Panc1 (cell line): ENCODE results near the gene LPA. TPM values are rescaled to one million over a fixed set of nuclear protein-coding genes. Genes with fewer than 3 reads are reported as not detected.

Experiments used
- ATAC-seq: fragments of 200-7000 bp; cut with Tn5 transposase; 2 replicates; pipeline ENCODE4 v1.9.1; 2020; ENCODE audit warnings: mild to moderate bottlenecking, moderate library complexity
- BruUV-seq: library from RNA; stranded (reverse); fragments of 400-500 nt; replicated peaks from 2 replicates; lab custom pipeline; 2021; lab: Mats Ljungman, UMichigan
- CTCF ChIA-PET: fragments of 300-600 bp; sonication (Branson Sonifier 250); formaldehyde crosslinking; loops from one replicate; lab custom pipeline; 2022; ENCODE audit warnings: antibody characterized with exemption; lab: Charles Lee
- POLR2A ChIA-PET: fragments of 300-600 bp; sonication (Branson Sonifier 250); formaldehyde crosslinking; loops from one replicate; lab custom pipeline; 2022; ENCODE audit warnings: antibody characterized with exemption; lab: Charles Lee
- DNase-seq: peaks from one replicate; pipeline ENCODE4 v3.0.0-alpha.2; 2010; ENCODE audit warnings: low read depth, low spot score
- H3K27ac ChIP-seq: 2 replicates; pipeline ENCODE4 v1.5.1; 2011; ENCODE audit warnings: mild to moderate bottlenecking, low read length, inconsistent platforms
- H3K27me3 ChIP-seq: fragments of 200-500 bp; sonication (Bioruptor generic); 2 replicates; pipeline ENCODE4 v1.6.0; 2014; ENCODE audit warnings: low read length, inconsistent platforms; ENCODE audit not compliant: control insufficient read depth, insufficient read depth
- H3K36me3 ChIP-seq: fragments of 200-500 bp; sonication (Bioruptor generic); 2 replicates; pipeline ENCODE4 v1.5.1; 2014; ENCODE audit warnings: inconsistent platforms, mild to moderate bottlenecking, low read length, moderate library complexity; ENCODE audit not compliant: control insufficient read depth, insufficient read depth
- H3K4me1 ChIP-seq: 2 replicates; pipeline ENCODE4 v1.5.1; 2011; ENCODE audit warnings: inconsistent platforms, mild to moderate bottlenecking, low read length, moderate library complexity; ENCODE audit not compliant: control insufficient read depth, insufficient read depth
- H3K4me3 ChIP-seq, 2 experiments: 2 replicates each; pipeline ENCODE4 v1.5.1; 2011 to 2012; ENCODE audit warnings: low read depth in 2 of 2, low read length in 2 of 2, mild to moderate bottlenecking in 2 of 2, inconsistent platforms in 1 of 2, moderate library complexity in 1 of 2
- H3K9me3 ChIP-seq: fragments of 200-500 bp; sonication (Bioruptor generic); 2 replicates; pipeline ENCODE4 v1.5.1; 2014; ENCODE audit warnings: low read depth, mild to moderate bottlenecking, inconsistent platforms, low read length, moderate library complexity; ENCODE audit not compliant: control insufficient read depth, insufficient read depth
- POLR2AphosphoS5 ChIP-seq: IDR thresholded peaks from 2 replicates; pipeline ENCODE4 v1.6.1; 2012; ENCODE audit warnings: mild to moderate bottlenecking, low read depth, low read length, moderate library complexity
- SIN3A ChIP-seq: IDR thresholded peaks from 2 replicates; pipeline ENCODE4 v1.6.1; 2012; ENCODE audit warnings: low read depth, mild to moderate bottlenecking, low read length, moderate library complexity, borderline replicate concordance; ENCODE audit not compliant: insufficient read depth
- TCF7L2 ChIP-seq: IDR thresholded peaks from 2 replicates; pipeline ENCODE4 v1.6.1; 2011; ENCODE audit warnings: mild to moderate bottlenecking, low read depth, low read length, inconsistent platforms
- in situ Hi-C: cut with HindIII; loops from 2 replicates; pipeline ENCODE4 v1.10.0; 2016; ENCODE audit warnings: low sequenced_read_pairs, low pct_unique_long_range_greater_than_20kb
- intact Hi-C: fragments of 100-400 bp; cut with micrococcal nuclease; formaldehyde crosslinking; loops from one replicate; pipeline ENCODE4 v1.10.0; 2022; ENCODE audit not compliant: unreplicated experiment
- total RNA-seq: library from RNA; stranded (reverse); gene quantifications from one replicate; pipeline ENCODE4 v1.2.1, GENCODE V29; 2021; ENCODE audit not compliant: unreplicated experiment
- TF ChIP-seq, protein P1 (sequence below): fragments of 450-650 bp; IDR thresholded peaks from 2 replicates; pipeline ENCODE4 v1.5.1; 2017; ENCODE audit warnings: mild to moderate bottlenecking
- TF ChIP-seq, protein P2 (sequence below), 2 experiments: IDR thresholded peaks; 2 replicates each; pipeline ENCODE4 v1.6.1; 2011 to 2012; ENCODE audit warnings: low read depth in 2 of 2, control low read depth in 1 of 2, low read length in 1 of 2, mild to moderate bottlenecking in 1 of 2, moderate library complexity in 1 of 2; ENCODE audit not compliant: insufficient read depth in 1 of 2

LPA gene
- total RNA-seq, 1 experiment from 2014 or later = 0.21 TPM

DNA sequence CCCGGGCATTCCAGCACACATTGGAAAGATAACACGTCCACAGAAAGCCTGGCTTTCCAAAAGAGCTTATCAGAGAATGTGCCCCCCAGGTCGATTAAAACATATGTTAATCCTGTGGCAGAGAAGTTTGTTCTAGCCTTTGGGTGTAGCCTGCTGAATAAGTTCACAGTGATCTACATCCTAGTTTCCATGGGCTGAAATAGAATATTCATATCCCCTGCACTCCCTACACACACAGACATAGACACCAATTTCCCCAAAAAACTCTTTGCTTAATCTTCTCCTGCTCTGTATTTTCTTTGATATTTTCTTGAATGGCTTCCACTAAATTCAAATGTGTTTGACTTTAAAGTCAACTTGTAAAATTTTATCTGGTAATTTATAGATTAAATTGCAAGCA lies 1.6 kb downstream of the LPA start:
- no peaks in the 10 kb centered on the region for H3K4me1 ChIP-seq
- H3K27me3 ChIP-seq = no peaks in the 10 kb centered on the region; the same call in 1 of the 2 replicates
- H3K4me3 ChIP-seq = no peak overlapping the region
- H3K9me3 ChIP-seq = no peaks in the 10 kb centered on the region
- intact Hi-C loops = no loop called here
- no peak overlapping the region for H3K27ac ChIP-seq
- BruUV-seq = no TSS peak
- H3K36me3 ChIP-seq = no peaks in the 10 kb centered on the region
- CTCF ChIA-PET = no interaction called here
- ATAC-seq = no peak
- in situ Hi-C loops = no loop called here
- DNase-seq = no peak
- TF ChIP-seq SIN3A (no peak), POLR2AphosphoS5 (no peak), TCF7L2 (no peak)
- TF ChIP-seq, protein P1, sequence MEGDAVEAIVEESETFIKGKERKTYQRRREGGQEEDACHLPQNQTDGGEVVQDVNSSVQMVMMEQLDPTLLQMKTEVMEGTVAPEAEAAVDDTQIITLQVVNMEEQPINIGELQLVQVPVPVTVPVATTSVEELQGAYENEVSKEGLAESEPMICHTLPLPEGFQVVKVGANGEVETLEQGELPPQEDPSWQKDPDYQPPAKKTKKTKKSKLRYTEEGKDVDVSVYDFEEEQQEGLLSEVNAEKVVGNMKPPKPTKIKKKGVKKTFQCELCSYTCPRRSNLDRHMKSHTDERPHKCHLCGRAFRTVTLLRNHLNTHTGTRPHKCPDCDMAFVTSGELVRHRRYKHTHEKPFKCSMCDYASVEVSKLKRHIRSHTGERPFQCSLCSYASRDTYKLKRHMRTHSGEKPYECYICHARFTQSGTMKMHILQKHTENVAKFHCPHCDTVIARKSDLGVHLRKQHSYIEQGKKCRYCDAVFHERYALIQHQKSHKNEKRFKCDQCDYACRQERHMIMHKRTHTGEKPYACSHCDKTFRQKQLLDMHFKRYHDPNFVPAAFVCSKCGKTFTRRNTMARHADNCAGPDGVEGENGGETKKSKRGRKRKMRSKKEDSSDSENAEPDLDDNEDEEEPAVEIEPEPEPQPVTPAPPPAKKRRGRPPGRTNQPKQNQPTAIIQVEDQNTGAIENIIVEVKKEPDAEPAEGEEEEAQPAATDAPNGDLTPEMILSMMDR = no peak
- TF ChIP-seq, protein P2, sequence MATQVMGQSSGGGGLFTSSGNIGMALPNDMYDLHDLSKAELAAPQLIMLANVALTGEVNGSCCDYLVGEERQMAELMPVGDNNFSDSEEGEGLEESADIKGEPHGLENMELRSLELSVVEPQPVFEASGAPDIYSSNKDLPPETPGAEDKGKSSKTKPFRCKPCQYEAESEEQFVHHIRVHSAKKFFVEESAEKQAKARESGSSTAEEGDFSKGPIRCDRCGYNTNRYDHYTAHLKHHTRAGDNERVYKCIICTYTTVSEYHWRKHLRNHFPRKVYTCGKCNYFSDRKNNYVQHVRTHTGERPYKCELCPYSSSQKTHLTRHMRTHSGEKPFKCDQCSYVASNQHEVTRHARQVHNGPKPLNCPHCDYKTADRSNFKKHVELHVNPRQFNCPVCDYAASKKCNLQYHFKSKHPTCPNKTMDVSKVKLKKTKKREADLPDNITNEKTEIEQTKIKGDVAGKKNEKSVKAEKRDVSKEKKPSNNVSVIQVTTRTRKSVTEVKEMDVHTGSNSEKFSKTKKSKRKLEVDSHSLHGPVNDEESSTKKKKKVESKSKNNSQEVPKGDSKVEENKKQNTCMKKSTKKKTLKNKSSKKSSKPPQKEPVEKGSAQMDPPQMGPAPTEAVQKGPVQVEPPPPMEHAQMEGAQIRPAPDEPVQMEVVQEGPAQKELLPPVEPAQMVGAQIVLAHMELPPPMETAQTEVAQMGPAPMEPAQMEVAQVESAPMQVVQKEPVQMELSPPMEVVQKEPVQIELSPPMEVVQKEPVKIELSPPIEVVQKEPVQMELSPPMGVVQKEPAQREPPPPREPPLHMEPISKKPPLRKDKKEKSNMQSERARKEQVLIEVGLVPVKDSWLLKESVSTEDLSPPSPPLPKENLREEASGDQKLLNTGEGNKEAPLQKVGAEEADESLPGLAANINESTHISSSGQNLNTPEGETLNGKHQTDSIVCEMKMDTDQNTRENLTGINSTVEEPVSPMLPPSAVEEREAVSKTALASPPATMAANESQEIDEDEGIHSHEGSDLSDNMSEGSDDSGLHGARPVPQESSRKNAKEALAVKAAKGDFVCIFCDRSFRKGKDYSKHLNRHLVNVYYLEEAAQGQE (IDR thresholded peaks at IDR 0.05; ENCODE audit: insufficient read depth in 1 of 2, low read depth in 2 of 2, low read length in 1 of 2) = no peak
- POLR2A ChIA-PET = no interaction called here

DNA sequence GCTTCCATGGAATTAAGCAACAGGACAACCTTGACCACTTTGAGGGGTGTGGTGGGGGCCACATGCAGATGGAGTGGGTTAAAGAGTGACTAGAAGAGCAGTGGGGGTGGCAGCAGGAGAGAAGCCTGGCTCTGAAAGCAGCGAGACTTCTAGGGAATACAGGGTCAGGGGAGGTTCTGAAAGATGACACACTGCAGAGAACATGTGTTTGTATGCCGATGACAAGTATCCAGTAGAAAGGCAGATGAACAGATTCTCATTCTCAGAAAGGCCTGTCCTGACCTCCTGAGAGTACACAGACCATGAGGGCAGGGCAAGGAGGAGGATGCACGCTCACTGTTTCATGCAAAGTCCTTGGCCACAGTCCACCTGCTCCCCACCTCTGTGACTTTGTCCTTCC lies 2.9 kb downstream of the LPA start:
- H3K36me3 ChIP-seq = no peaks in the 10 kb centered on the region
- no peak overlapping the region for H3K4me3 ChIP-seq
- in situ Hi-C loops = no loop called here
- ChIA-PET CTCF (no interaction called here), POLR2A (no interaction called here)
- H3K27me3 ChIP-seq = no peaks in the 10 kb centered on the region; the same call in 1 of the 2 replicates
- H3K9me3 ChIP-seq = no peaks in the 10 kb centered on the region
- ATAC-seq (no peak), DNase-seq (no peak)
- H3K27ac ChIP-seq = no peak overlapping the region
- H3K4me1 ChIP-seq = no peaks in the 10 kb centered on the region
- intact Hi-C loops = no loop called here
- TF ChIP-seq POLR2AphosphoS5 (no peak), SIN3A (no peak), TCF7L2 (no peak)
- TF ChIP-seq, protein P2 (IDR thresholded peaks at IDR 0.05; ENCODE audit: insufficient read depth in 1 of 2, low read depth in 2 of 2, low read length in 1 of 2) = no peak
- TF ChIP-seq, protein P1 = no peak
- BruUV-seq = no TSS peak
